Measurements from ENCODE around the gene PCDHB15. TPM values are rescaled to one million over a fixed set of nuclear protein-coding genes. Genes with fewer than 3 reads are reported as not detected.

The PCDHB15 gene
- total and polyA plus RNA-seq, 7 donors: 0.23 to 7.3 (median 4.1) TPM; not detected in 1

- no peak overlapping the region for H3K27ac ChIP-seq
- peaks cover 69 to 99% (median 86%) of the 10 kb centered on the region in 4 donors for H3K9me3 ChIP-seq
- H3K36me3 ChIP-seq: peaks cover 0 to 14% (median 0%) of the 10 kb centered on the region in 4 donors
- H3K27me3 ChIP-seq: no peaks in the 10 kb centered on the region
- H3K4me3 ChIP-seq: no peak overlapping the region
- intact Hi-C loops (cut with DNase I): no loop called here
- no peaks in the 10 kb centered on the region for H3K4me1 ChIP-seq
- no peak for DNase-seq
- TF ChIP-seq, protein P1, sequence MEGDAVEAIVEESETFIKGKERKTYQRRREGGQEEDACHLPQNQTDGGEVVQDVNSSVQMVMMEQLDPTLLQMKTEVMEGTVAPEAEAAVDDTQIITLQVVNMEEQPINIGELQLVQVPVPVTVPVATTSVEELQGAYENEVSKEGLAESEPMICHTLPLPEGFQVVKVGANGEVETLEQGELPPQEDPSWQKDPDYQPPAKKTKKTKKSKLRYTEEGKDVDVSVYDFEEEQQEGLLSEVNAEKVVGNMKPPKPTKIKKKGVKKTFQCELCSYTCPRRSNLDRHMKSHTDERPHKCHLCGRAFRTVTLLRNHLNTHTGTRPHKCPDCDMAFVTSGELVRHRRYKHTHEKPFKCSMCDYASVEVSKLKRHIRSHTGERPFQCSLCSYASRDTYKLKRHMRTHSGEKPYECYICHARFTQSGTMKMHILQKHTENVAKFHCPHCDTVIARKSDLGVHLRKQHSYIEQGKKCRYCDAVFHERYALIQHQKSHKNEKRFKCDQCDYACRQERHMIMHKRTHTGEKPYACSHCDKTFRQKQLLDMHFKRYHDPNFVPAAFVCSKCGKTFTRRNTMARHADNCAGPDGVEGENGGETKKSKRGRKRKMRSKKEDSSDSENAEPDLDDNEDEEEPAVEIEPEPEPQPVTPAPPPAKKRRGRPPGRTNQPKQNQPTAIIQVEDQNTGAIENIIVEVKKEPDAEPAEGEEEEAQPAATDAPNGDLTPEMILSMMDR (IDR thresholded peaks at IDR 0.05): no peak
- TF ChIP-seq POLR2A (IDR thresholded peaks at IDR 0.05) (no peak), EP300 (IDR thresholded peaks at IDR 0.05) (no peak), POLR2AphosphoS5 (IDR thresholded peaks at IDR 0.05) (no peak)
- 40 to 77% methylated on average over 1 of the region's 1 CpG for WGBS, 2 donors
Measured at GRCh38 chr5:141261238-141261546, 16.0 kb downstream of the PCDHB15 start.

GRCh38 chr5:141269195-141269594 lies 24.0 kb downstream of the PCDHB15 start:
- H3K27me3 ChIP-seq: no peaks in the 10 kb centered on the region
- H3K27ac ChIP-seq: no peak overlapping the region
- peaks cover 0 to 6% (median 0%) of the 10 kb centered on the region in 4 donors for H3K36me3 ChIP-seq
- TF ChIP-seq, protein P1 (IDR thresholded peaks at IDR 0.05): no peak
- TF ChIP-seq POLR2AphosphoS5 (IDR thresholded peaks at IDR 0.05): no peak
- TF ChIP-seq POLR2A (IDR thresholded peaks at IDR 0.05): no peak
- no peak for TF ChIP-seq EP300 (IDR thresholded peaks at IDR 0.05)
- no peaks in the 10 kb centered on the region for H3K4me1 ChIP-seq
- intact Hi-C loops (cut with DNase I): no loop called here
- H3K4me3 ChIP-seq: no peak overlapping the region
- 97% methylated on average over 4 of the region's 4 CpGs for WGBS, 2 donors
- H3K9me3 ChIP-seq: peaks cover 27 to 87% (median 75%) of the 10 kb centered on the region in 4 donors
- no peak for DNase-seq

- Histone ChIP-seq H3K27me3 (no peaks in the 10 kb centered on the region), H3K27ac (no peak overlapping the region), H3K4me1 (no peaks in the 10 kb centered on the region), H3K4me3 (no peak overlapping the region), H3K36me3 (peaks cover 0 to 6% (median 0%) of the 10 kb centered on the region in 4 donors), H3K9me3 (peaks cover 11 to 77% (median 67%) of the 10 kb centered on the region in 4 donors)
- DNase-seq: no peak
- 58 to 67% methylated on average over 3 of the region's 3 CpGs for WGBS, 2 donors
- intact Hi-C loops (cut with DNase I): no loop called here
- TF ChIP-seq, protein P1 (IDR thresholded peaks at IDR 0.05): no peak
- no peak for TF ChIP-seq EP300 (IDR thresholded peaks at IDR 0.05)
- TF ChIP-seq POLR2A (IDR thresholded peaks at IDR 0.05): no peak
- TF ChIP-seq POLR2AphosphoS5 (IDR thresholded peaks at IDR 0.05): no peak
Measured at GRCh38 chr5:141272906-141273305, 27.7 kb downstream of the PCDHB15 start.

- intact Hi-C loops (cut with DNase I): no loop called here
- Histone ChIP-seq H3K4me1 (no peaks in the 10 kb centered on the region), H3K36me3 (peaks cover 0 to 7% (median 0%) of the 10 kb centered on the region in 4 donors), H3K27ac (no peak overlapping the region), H3K4me3 (no peak overlapping the region), H3K9me3 (peaks cover 10 to 75% (median 53%) of the 10 kb centered on the region in 4 donors), H3K27me3 (no peaks in the 10 kb centered on the region)
- DNase-seq: no peak
- 73 to 90% methylated on average over 4 of the region's 4 CpGs for WGBS, 2 donors
- TF ChIP-seq POLR2AphosphoS5 (IDR thresholded peaks at IDR 0.05): no peak
- no peak for TF ChIP-seq EP300 (IDR thresholded peaks at IDR 0.05)
- TF ChIP-seq, protein P1 (IDR thresholded peaks at IDR 0.05): no peak
- TF ChIP-seq POLR2A (IDR thresholded peaks at IDR 0.05): no peak
Measured at GRCh38 chr5:141298376-141298775, 53.2 kb downstream of the PCDHB15 start.

Other genes starting within 250 kb of the PCDHB15 start
Only the 30 nearest of the 39 such genes appear.
- gene PCDHB2, start 150.8 kb upstream of the PCDHB15 start, total RNA-seq: 1 to 10 TPM; 2.2 to 5.7 (median 2.9) TPM
- under 1 TPM; under 0.01 to 0.67 (median 0.23) TPM for gene PCDHB2, start 150.8 kb upstream of the PCDHB15 start, polyA plus RNA-seq
- gene PCDHB3, start 144.9 kb upstream of the PCDHB15 start, total RNA-seq: 1 to 10 TPM; 1.7 to 4.9 (median 1.8) TPM
- gene PCDHB3, start 144.9 kb upstream of the PCDHB15 start, polyA plus RNA-seq: under 1 TPM in 1 of 3 donors, not detected in 2; 0.23 TPM
- 1 to 10 TPM; 3.9 to 5.3 (median 4.5) TPM for gene PCDHB4, start 123.6 kb upstream of the PCDHB15 start, total RNA-seq
- under 1 TPM; 0.23 to 0.60 (median 0.57) TPM for gene PCDHB4, start 123.6 kb upstream of the PCDHB15 start, polyA plus RNA-seq
- 1 to 10 TPM; 3.1 to 6.5 (median 4.7) TPM for gene PCDHB5, start 110.2 kb upstream of the PCDHB15 start, total RNA-seq
- gene PCDHB5, start 110.2 kb upstream of the PCDHB15 start, polyA plus RNA-seq: under 1 TPM in 2 of 3 donors, not detected in 1; under 0.01 to 0.51 TPM
- gene PCDHB6, start 95.3 kb upstream of the PCDHB15 start, total RNA-seq: 1 to 10 TPM in 3 of 4 donors, under 1 TPM in 1; 0.71 to 2.3 (median 1.4) TPM
- under 1 TPM in 1 of 3 donors, not detected in 2; 0.12 TPM for gene PCDHB6, start 95.3 kb upstream of the PCDHB15 start, polyA plus RNA-seq
- gene PCDHB7, start 72.8 kb upstream of the PCDHB15 start, total RNA-seq: 1 to 10 TPM; 1.4 to 5.3 (median 2.5) TPM
- under 1 TPM in 1 of 3 donors, not detected in 2; 0.28 TPM for gene PCDHB7, start 72.8 kb upstream of the PCDHB15 start, polyA plus RNA-seq
- 1 to 10 TPM in 2 of 4 donors, under 1 TPM in 2; 0.71 to 2.3 (median 1.4) TPM for gene PCDHB8, start 67.6 kb upstream of the PCDHB15 start, total RNA-seq
- under 1 TPM in 1 of 3 donors, not detected in 2; 0.19 TPM for gene PCDHB8, start 67.6 kb upstream of the PCDHB15 start, polyA plus RNA-seq
- gene PCDHB16, start 63.0 kb upstream of the PCDHB15 start, total RNA-seq: 1 to 10 TPM; 3.6 to 6.3 (median 4.8) TPM
- gene PCDHB16, start 63.0 kb upstream of the PCDHB15 start, polyA plus RNA-seq: under 1 TPM in 1 of 3 donors, not detected in 2; 0.29 TPM
- gene PCDHB9, start 58.2 kb upstream of the PCDHB15 start, total RNA-seq: 1 to 10 TPM; 2.1 to 6.2 (median 5.1) TPM
- gene PCDHB9, start 58.2 kb upstream of the PCDHB15 start, polyA plus RNA-seq: under 1 TPM in 2 of 3 donors, not detected in 1; under 0.01 to 0.26 TPM
- 1 to 10 TPM; 3.9 to 6.2 (median 4.9) TPM for gene PCDHB10, start 53.0 kb upstream of the PCDHB15 start, total RNA-seq
- under 1 TPM in 2 of 3 donors, not detected in 1; 0.60 to 0.80 TPM for gene PCDHB10, start 53.0 kb upstream of the PCDHB15 start, polyA plus RNA-seq
- gene PCDHB11, start 45.8 kb upstream of the PCDHB15 start, total RNA-seq: 1 to 10 TPM; 1.8 to 5.0 (median 3.6) TPM
- gene PCDHB11, start 45.8 kb upstream of the PCDHB15 start, polyA plus RNA-seq: under 1 TPM in 1 of 3 donors, not detected in 2; 0.34 TPM
- gene PCDHB12, start 36.7 kb upstream of the PCDHB15 start, total RNA-seq: 10 to 100 TPM in 1 of 4 donors, 1 to 10 TPM in 3; 4.3 to 10.2 (median 5.7) TPM
- under 1 TPM in 2 of 3 donors, not detected in 1; 0.34 to 0.60 TPM for gene PCDHB12, start 36.7 kb upstream of the PCDHB15 start, polyA plus RNA-seq
- gene PCDHB13, start 31.5 kb upstream of the PCDHB15 start, total RNA-seq: 1 to 10 TPM; 3.3 to 7.8 (median 6.1) TPM
- under 1 TPM in 2 of 3 donors, not detected in 1; 0.23 to 0.52 TPM for gene PCDHB13, start 31.5 kb upstream of the PCDHB15 start, polyA plus RNA-seq
- gene PCDHB14, start 22.1 kb upstream of the PCDHB15 start, total RNA-seq: 10 to 100 TPM in 1 of 4 donors, 1 to 10 TPM in 3; 6.3 to 10.5 (median 8.3) TPM
- gene PCDHB14, start 22.1 kb upstream of the PCDHB15 start, polyA plus RNA-seq: 1 to 10 TPM in 1 of 3 donors, not detected in 2; 1.0 TPM
- gene SLC25A2, start 58.7 kb downstream of the PCDHB15 start, total RNA-seq: under 1 TPM in 2 of 4 donors, not detected in 2; 0.81 to 0.82 TPM
- under 1 TPM in 1 of 3 donors, not detected in 2; 0.35 TPM for gene SLC25A2, start 58.7 kb downstream of the PCDHB15 start, polyA plus RNA-seq
- 10 to 100 TPM; 44.9 to 62.2 (median 48.1) TPM for gene TAF7, start 75.4 kb downstream of the PCDHB15 start, total RNA-seq
- gene TAF7, start 75.4 kb downstream of the PCDHB15 start, polyA plus RNA-seq: 10 to 100 TPM; 60.1 to 68.0 (median 62.7) TPM
- 1 to 10 TPM in 3 of 4 donors, under 1 TPM in 1; 0.71 to 1.4 (median 1.1) TPM for gene PCDHGA1, start 85.1 kb downstream of the PCDHB15 start, total RNA-seq
- gene PCDHGA1, start 85.1 kb downstream of the PCDHB15 start, polyA plus RNA-seq: under 1 TPM in 1 of 3 donors, not detected in 2; 0.26 TPM
- 1 to 10 TPM; 2.8 to 4.9 (median 3.8) TPM for gene PCDHGA2, start 93.4 kb downstream of the PCDHB15 start, total RNA-seq
- under 1 TPM in 1 of 3 donors, not detected in 2; 0.47 TPM for gene PCDHGA2, start 93.4 kb downstream of the PCDHB15 start, polyA plus RNA-seq
- gene PCDHGA3, start 98.4 kb downstream of the PCDHB15 start, total RNA-seq: 1 to 10 TPM; 1.5 to 4.4 (median 3.1) TPM
- under 1 TPM in 2 of 3 donors, not detected in 1; 0.19 to 0.60 TPM for gene PCDHGA3, start 98.4 kb downstream of the PCDHB15 start, polyA plus RNA-seq
- gene PCDHGB1, start 104.7 kb downstream of the PCDHB15 start, total RNA-seq: 1 to 10 TPM; 2.5 to 8.4 (median 4.1) TPM
- gene PCDHGB1, start 104.7 kb downstream of the PCDHB15 start, polyA plus RNA-seq: under 1 TPM in 1 of 3 donors, not detected in 2; 0.26 TPM
- 10 to 100 TPM in 1 of 4 donors, 1 to 10 TPM in 3; 5.0 to 11.3 (median 6.7) TPM for gene PCDHGA4, start 109.6 kb downstream of the PCDHB15 start, total RNA-seq
- under 1 TPM in 1 of 3 donors, not detected in 2; 0.47 TPM for gene PCDHGA4, start 109.6 kb downstream of the PCDHB15 start, polyA plus RNA-seq
- 10 to 100 TPM in 2 of 4 donors, 1 to 10 TPM in 2; 4.3 to 12.9 (median 8.0) TPM for gene PCDHGB2, start 114.6 kb downstream of the PCDHB15 start, total RNA-seq
- gene PCDHGB2, start 114.6 kb downstream of the PCDHB15 start, polyA plus RNA-seq: under 1 TPM in 1 of 3 donors, not detected in 2; 0.51 TPM
- gene PCDHGA5, start 118.8 kb downstream of the PCDHB15 start, total RNA-seq: 1 to 10 TPM; 5.3 to 8.3 (median 7.2) TPM
- under 1 TPM in 1 of 3 donors, not detected in 2; 0.57 TPM for gene PCDHGA5, start 118.8 kb downstream of the PCDHB15 start, polyA plus RNA-seq
- 10 to 100 TPM in 1 of 4 donors, 1 to 10 TPM in 3; 6.1 to 16.1 (median 7.7) TPM for gene PCDHGB3, start 124.8 kb downstream of the PCDHB15 start, total RNA-seq
- gene PCDHGB3, start 124.8 kb downstream of the PCDHB15 start, polyA plus RNA-seq: under 1 TPM in 2 of 3 donors, not detected in 1; under 0.01 to 0.41 TPM
- 10 to 100 TPM in 2 of 4 donors, 1 to 10 TPM in 2; 5.4 to 13.6 (median 8.4) TPM for gene PCDHGA6, start 128.5 kb downstream of the PCDHB15 start, total RNA-seq
- under 1 TPM in 1 of 3 donors, not detected in 2; 0.85 TPM for gene PCDHGA6, start 128.5 kb downstream of the PCDHB15 start, polyA plus RNA-seq
- gene PCDHGA7, start 137.3 kb downstream of the PCDHB15 start, total RNA-seq: 10 to 100 TPM in 3 of 4 donors, 1 to 10 TPM in 1; 8.2 to 15.2 (median 10.9) TPM
- gene PCDHGA7, start 137.3 kb downstream of the PCDHB15 start, polyA plus RNA-seq: under 1 TPM in 1 of 3 donors, not detected in 2; 0.42 TPM
- gene PCDHGB4, start 142.3 kb downstream of the PCDHB15 start, total RNA-seq: 1 to 10 TPM; 6.1 to 9.1 (median 7.5) TPM
- gene PCDHGB4, start 142.3 kb downstream of the PCDHB15 start, polyA plus RNA-seq: under 1 TPM in 1 of 3 donors, not detected in 2; 0.54 TPM
- gene PCDHGA8, start 147.2 kb downstream of the PCDHB15 start, total RNA-seq: 1 to 10 TPM; 4.4 to 7.9 (median 6.6) TPM
- under 1 TPM in 1 of 3 donors, not detected in 2; 0.16 TPM for gene PCDHGA8, start 147.2 kb downstream of the PCDHB15 start, polyA plus RNA-seq
- 10 to 100 TPM; 10.0 to 16.6 (median 11.8) TPM for gene PCDHGB5, start 152.6 kb downstream of the PCDHB15 start, total RNA-seq
- 1 to 10 TPM in 1 of 3 donors, under 1 TPM in 1, not detected in 1; 0.23 to 1.3 TPM for gene PCDHGB5, start 152.6 kb downstream of the PCDHB15 start, polyA plus RNA-seq
- gene PCDHGA9, start 157.4 kb downstream of the PCDHB15 start, total RNA-seq: 10 to 100 TPM in 3 of 4 donors, 1 to 10 TPM in 1; 7.5 to 15.8 (median 11.3) TPM
- gene PCDHGA9, start 157.4 kb downstream of the PCDHB15 start, polyA plus RNA-seq: under 1 TPM in 1 of 3 donors, not detected in 2; 0.79 TPM

Data from sigmoid colon (tissue), 7 donors.